LNCAP (cell line): ENCODE results near the gene AREG.

ENCODE experiments used
- CTCF ChIP-seq: fragments of 450-650 bp; IDR thresholded peaks from 2 replicates; pipeline ENCODE4 v1.5.1; 2017; ENCODE audit warnings: mild to moderate bottlenecking

The AREG gene

GRCh38 chr4:74437866-74438265, 7.1 kb upstream of the AREG start:
- TF ChIP-seq CTCF = no peak

- no peak for TF ChIP-seq CTCF
Observed at GRCh38 chr4:74438661-74439060, 6.3 kb upstream of the AREG start.

- no peak for TF ChIP-seq CTCF
Observed at GRCh38 chr4:74439952-74440351, 5.0 kb upstream of the AREG start.

- TF ChIP-seq CTCF = no peak
Observed at GRCh38 chr4:74440356-74440755, 4.6 kb upstream of the AREG start.

GRCh38 chr4:74441744-74442143, 3.2 kb upstream of the AREG start:
- TF ChIP-seq CTCF = no peak

- TF ChIP-seq CTCF = no peak
Observed at GRCh38 chr4:74446193-74446868, 1.4 kb downstream of the AREG start.

- TF ChIP-seq CTCF = no peak
Observed at GRCh38 chr4:74446896-74447295, 2.0 kb downstream of the AREG start.

- TF ChIP-seq CTCF = no peak
Observed at GRCh38 chr4:74447636-74448233, 2.8 kb downstream of the AREG start.
